T-helper 2 cell treated with Interferon-gamma antibody and Interleukin-4, amounts not matched to agents 100 ng/mL and 5 ng/mL, for 36 hours (primary cell): ENCODE data around the gene CACTIN. TPM values are rescaled to one million over a fixed set of nuclear protein-coding genes. Genes with fewer than 3 reads are reported as not detected.
"Not testable (repeated sequence)": the region's sequence is repeated elsewhere in the genome, so short reads cannot be mapped to it uniquely, and the experiment has no call there.

Experiments
- intact Hi-C: fragments of 100-400 bp; cut with micrococcal nuclease; formaldehyde crosslinking; loops from one replicate; pipeline ENCODE4 v1.15.1; 2023
- total RNA-seq: library from RNA; stranded (reverse); gene quantifications from 2 replicates; pipeline ENCODE4 v1.2.3, GENCODE V29; 2022

CACTIN gene
- total RNA-seq, 1 donor from 2014 or later: 34.8 TPM

- intact Hi-C loops: no loop called here
Measured at GRCh38 chr19:3648037-3648905, 21.7 kb upstream of the CACTIN start.

- intact Hi-C loops: not testable (repeated sequence)
Measured at GRCh38 chr19:3647102-3647501, 20.5 kb upstream of the CACTIN start.

- intact Hi-C loops: no loop called here
Measured at GRCh38 chr19:3646336-3647092, 19.9 kb upstream of the CACTIN start.

GRCh38 chr19:3645726-3646125, 19.1 kb upstream of the CACTIN start:
- intact Hi-C loops: no loop called here

GRCh38 chr19:3645067-3645396, 18.4 kb upstream of the CACTIN start:
- intact Hi-C loops: no loop called here

GRCh38 chr19:3644351-3645066, 17.9 kb upstream of the CACTIN start:
- intact Hi-C loops: no loop called here

GRCh38 chr19:3643674-3644313, 17.2 kb upstream of the CACTIN start:
- intact Hi-C loops: no loop called here

- intact Hi-C loops: no loop called here
Measured at GRCh38 chr19:3642987-3643673, 16.5 kb upstream of the CACTIN start.

GRCh38 chr19:3642296-3642695, 15.7 kb upstream of the CACTIN start:
- intact Hi-C loops: no loop called here

GRCh38 chr19:3641515-3642269, 15.1 kb upstream of the CACTIN start:
- intact Hi-C loops: no loop called here

- intact Hi-C loops: no loop called here
Measured at GRCh38 chr19:3639479-3639878, 12.9 kb upstream of the CACTIN start.

GRCh38 chr19:3638208-3639193, 11.9 kb upstream of the CACTIN start:
- intact Hi-C loops: no loop called here

GRCh38 chr19:3637621-3638020, 11.0 kb upstream of the CACTIN start:
- intact Hi-C loops: no loop called here

GRCh38 chr19:3636962-3637361, 10.4 kb upstream of the CACTIN start:
- intact Hi-C loops: no loop called here

- intact Hi-C loops: no loop called here
Measured at GRCh38 chr19:3636506-3636905, 9.9 kb upstream of the CACTIN start.

GRCh38 chr19:3634496-3635045, 8.0 kb upstream of the CACTIN start:
- intact Hi-C loops: no loop called here

- intact Hi-C loops: no loop called here
Measured at GRCh38 chr19:3633559-3633988, 7.0 kb upstream of the CACTIN start.

- intact Hi-C loops: no loop called here
Measured at GRCh38 chr19:3632739-3633558, 6.4 kb upstream of the CACTIN start.
